GM19438 (cell line): ENCODE data around the gene SLC38A10.

ENCODE experiments used
- ATAC-seq: cut with Tn5 transposase; IDR thresholded peaks from one replicate; pipeline ENCODE4 v1.9.1; 2021; ENCODE audit warnings: low read depth; ENCODE audit not compliant: unreplicated experiment

SLC38A10 gene

DNA sequence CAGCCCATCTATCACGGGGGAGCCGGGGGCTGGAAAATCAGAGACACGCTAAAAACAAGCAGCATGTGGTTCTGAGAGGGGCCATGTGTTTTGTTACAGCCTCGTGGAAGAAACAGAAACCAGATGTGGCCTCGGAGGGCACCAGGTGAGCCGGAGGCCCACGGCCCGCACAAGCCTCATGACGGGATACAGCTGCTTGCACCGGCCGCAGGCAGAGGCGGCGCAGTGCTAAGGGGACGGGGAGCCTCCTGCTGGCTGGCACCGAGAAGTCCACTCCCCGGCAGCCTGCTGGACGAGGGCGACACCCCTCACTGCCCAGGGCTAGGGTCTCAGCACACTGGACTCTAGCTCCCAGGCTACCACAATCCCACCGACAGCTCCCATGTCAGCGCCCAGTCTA lies 36.8 kb downstream of the SLC38A10 start:
- ATAC-seq: no peak

DNA sequence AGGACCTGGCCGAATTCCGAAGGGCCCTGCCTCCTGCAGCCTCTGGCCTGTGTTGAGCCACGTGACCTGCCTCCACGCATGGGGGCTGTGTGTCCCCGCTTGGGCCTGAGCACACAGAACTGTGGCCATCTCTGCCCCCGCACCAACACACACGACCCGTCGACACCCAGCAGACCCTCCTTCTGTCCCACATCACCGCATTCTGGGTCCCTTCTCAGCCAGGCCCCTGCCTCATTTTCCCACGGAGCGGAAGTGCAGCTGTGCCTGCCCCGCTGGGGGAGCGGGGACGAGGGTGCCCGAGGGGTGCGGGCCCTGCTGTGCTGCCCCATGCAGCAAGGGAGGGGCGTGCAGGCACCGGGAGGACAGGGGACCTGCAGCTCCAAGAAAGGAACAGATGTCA lies 37.6 kb downstream of the SLC38A10 start:
- no peak for ATAC-seq

DNA sequence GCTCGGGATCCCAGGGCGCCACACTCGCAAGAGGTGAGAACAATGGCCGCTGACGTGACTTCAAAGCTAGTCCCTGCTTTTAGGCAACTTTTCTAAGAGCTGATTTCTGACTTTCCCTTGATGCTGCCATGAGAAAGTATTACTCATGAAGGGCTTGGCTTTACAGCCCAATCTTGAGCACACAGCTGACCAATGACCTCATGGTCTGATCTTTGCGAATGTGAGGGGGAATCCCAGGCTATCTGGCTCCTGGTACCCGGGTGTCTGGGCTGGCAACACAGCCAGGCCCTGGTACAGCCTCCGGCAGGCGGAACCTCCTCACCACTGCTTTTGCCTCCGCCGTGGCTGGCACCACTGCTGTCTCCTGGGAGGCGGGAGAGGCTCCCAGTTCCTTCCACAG lies 38.5 kb downstream of the SLC38A10 start:
- no peak for ATAC-seq

DNA sequence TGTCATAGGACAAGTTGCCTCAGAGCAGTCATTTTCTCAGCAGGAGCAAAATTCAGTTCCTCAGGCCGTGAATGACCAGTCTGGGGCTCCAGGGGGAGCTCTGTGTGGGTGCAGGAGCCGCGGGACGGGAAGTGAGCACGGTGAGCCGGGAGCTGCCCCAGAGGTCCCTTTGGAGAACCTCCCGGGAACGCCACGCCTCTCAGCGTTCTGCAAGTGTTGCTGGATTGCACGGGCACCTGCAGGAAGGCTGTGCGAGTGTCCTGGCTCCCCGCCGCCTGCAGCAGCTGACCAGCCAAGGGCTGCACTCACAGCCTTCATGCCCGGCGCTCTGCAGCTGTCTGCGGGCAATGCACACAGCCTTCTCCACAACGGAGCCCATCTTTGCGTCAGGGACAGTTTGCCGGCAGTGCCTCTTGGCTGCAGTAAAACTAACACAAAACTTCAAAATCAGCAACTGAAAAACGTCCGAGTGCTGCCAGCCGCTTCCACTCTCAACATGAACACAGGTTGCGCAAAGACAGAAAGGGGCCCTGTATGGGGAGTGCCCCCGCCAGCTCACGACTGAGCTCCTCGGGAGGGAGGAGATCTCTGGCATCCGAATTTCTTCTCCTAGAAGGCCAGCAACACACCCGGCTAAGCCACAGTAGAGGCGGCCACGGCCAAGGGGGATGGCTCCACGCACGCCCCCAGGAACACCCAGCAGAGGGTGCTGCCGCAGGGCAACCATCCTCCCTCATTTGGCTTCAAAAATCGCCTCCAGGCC lies 40.0 kb downstream of the SLC38A10 start:
- no peak for ATAC-seq

DNA sequence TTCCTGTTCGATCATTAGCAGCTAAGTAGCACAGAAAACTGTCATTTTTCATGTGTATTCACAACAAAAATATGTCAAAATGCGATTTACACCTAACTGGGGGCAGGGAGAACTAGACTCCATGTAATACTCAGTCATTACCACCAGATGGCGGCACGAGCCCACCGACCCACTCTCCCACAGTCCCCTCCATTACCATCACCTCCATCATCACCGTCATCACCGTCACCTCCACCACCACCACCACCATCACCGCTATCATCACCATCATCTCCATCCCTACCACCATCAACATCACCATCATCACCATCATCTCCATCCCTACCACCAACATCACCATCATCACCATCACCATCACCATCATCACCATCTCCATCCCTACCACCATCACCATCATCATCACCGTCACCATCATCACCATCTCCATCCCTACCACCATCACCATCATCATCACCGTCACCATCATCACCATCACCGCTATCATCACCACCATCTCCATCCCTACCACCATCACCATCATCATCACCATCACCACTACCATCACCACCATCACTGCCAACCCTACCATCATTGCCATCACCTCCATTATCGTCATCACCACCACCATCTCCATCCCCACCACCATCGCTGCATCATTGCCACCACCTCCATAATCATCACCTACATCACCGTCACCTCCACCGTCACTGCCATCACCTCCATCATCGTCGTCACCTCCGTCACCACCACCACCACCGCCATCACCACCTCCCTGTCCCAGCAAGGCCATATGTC lies 41.6 kb downstream of the SLC38A10 start:
- no peak for ATAC-seq

DNA sequence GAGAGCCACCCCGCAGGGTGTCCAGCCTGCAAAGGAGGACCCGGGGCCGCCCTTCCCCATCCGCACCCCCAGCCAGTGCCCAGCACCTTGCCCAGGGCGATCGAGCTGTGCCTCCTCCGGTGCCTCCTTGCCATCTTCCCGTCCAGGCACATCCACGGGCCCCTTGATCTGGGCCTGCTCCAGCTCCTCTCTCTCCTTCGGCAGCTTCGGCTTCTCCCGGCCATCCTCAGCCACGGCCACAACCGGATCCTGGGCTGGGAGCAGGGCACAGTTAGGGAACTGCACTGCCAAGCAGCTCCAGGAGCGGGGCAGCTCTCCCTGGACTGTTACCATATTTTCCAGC lies 42.1 kb downstream of the SLC38A10 start:
- ATAC-seq: no peak

DNA sequence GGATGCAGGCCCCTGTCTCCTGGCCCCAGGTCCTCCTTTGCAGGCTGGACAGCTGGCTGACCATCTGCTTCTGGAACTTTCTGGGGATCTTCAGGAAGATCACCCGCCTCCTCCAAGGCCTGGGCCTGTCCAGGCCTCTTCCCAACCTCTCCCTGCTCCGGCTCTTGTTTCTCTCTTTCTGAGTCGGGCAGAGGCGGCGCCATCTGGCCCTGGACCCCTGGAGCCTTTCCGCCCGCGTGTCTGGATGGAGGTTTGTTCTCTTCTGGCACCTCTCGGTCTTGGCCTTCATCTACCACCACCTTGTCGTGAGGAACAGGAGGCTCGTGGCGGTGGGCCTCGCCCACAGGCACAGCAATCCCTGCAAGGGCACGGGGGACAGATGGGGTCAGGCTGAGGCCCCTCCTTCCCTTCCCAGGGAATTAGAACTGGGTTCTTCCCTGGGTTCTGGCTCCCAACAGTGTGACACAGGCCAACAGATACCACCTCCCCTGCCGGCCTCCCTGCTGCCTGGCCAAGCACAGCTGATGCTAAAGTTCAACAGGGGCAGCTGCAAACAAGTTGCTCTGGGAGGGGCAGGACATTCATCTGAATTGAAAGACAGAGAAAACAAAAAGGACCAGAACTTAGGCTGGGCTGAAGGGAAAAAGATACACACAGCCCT lies 42.7 kb downstream of the SLC38A10 start:
- no peak for ATAC-seq

DNA sequence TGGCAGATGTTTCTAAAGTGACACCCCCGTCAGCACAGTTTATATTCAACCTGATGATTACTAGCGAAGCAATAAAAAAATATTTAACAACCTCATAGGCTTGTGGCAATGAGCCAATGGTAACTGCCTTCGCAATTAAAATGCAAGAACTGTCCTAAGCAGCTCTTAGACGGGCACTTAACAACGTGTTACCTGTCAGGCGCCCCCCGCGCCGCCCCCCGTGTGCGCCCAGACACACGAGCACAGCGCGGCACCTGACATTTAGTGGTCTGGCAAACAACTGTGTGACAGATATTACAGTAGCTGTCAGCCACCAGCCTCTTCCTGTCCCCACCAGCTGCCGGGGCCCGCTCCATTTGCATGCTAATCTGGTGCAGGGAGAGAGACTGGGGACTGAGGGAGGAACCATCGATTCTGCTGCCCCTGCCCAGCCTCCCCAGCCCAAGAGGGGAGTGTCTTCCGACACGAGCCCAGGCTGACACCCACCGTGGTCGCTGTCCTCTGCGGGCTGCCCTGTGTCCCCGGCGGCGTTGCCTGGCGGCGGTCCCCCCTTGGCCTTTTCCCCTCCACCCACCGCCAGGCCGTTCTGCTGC lies 43.3 kb downstream of the SLC38A10 start:
- ATAC-seq: no peak

DNA sequence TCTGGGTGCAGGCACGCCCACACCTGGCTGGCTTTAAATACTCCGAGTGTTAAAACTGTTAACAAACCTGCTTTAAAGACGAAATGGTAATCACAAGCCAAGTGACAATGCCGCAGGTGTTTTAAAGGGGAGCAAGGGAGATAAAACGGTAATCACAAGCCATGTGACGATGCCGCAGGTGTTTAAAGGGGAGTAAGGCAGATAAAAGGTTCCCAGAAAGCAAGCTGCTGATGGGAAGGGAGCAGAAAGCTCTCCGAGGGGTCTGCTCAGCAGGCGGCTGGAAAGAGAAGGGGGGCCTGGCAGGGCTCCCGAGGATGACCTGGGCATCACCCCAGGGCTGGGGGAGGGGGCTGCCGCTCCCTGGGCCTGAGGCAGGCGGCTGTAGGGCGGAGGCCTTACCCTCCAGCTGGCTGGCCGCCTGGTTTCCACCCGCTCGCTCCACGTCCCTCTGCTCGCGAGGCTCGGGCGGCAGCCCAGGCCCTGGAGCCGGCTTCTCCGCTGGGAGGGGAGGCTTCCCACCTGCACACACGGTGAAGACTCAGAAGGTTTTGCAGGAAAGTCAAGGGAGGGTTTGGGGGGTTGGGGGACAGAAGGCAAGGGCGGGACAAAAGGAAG lies 43.9 kb downstream of the SLC38A10 start:
- ATAC-seq: no peak

DNA sequence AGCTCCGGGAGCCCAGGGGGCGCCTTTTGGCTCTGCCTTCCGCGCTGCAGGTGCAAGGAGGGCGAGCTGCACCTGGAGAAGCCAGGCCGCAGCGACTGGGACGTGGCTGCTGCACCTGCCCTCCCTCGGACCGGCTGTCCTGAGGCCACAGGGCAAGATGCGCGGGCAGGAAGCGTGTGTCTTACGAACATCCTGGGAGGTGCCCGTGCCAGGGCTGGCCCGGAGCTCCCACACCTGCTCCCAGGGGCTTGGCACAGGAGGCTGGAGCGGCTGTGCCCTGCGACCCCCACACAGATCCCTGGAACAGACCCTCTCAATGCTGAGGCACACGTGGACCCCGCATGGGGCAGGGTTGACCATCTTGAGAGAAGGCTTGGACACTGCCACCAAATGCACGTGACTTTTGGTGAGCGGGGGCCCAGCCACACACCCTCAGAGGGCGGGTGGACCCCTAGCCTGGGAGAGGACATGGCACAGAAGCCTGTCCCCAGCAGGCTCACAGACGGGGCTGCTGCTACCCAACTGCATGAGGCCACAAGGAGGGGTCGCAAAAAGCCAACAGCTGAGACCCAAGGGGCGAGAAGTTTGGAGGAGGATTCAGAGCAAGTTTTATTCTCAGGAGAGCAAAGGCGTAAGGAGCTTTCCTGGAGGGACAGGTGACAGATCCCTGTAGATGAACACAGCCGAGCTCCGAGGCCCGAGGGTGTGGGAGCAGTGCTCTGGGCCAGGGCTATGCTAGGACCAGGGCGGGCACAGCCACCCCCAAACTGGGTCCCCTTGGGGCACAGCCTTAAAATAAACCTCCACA lies 44.6 kb downstream of the SLC38A10 start:
- ATAC-seq: no peak

DNA sequence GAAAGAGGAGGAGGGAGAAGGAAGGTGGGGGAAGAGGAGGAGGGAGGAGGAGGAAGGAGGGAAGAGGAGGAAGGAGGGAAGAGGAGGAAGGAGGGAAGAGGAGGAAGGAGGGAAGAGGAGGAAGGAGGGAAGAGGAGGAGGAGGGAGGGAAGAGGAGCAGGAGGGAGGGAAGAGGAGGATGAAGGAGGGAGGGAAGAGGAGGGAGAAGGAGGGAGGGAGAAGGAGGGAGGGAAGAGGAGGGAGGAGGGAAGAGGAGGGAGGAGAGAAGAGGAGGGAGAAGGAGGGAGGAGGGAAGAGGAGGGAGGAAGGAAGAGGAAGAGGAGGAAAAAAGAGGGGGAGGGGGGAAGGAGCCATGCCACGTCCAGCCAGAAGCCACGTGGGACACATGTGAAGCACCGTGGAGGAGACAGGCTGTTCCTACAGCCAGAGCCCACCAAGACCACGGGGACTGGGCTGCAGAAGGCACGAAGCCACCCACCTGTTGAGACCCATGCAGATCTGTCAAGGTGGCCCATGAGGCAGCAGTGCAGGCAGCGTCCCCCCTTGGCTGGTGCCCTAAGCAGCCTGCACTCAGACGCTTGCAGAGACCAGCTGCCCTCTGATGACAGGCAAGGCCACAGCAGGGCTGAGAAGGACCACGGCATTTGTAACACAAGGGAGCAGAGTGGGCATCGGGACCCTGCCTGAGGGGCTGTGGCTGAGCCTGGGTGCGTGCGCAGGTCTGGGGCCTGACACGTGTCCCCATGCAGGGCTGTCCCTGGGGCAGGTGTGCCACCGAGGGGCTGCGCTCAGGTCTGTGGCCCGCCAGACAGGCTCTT lies 45.7 kb downstream of the SLC38A10 start:
- ATAC-seq: no peak

DNA sequence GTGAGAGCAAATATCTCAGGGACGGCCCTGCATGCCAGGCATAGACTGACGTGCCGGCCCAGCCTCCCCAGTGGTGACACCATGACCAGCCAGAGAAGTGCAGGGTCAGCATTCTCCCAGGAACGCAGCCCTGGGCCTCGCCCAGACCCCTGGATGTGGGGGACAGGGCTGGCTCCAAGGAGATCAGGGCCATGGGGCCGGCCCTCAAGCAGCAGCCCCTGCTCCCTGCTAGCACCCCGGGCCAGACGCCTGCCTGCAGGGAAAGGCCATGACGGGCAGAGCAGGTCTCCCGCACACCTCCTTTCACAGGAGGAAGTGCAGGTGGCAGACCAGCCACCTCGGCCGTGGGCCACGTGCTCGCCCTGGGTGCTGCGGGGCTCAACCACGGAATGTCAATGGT lies 46.5 kb downstream of the SLC38A10 start:
- no peak for ATAC-seq

DNA sequence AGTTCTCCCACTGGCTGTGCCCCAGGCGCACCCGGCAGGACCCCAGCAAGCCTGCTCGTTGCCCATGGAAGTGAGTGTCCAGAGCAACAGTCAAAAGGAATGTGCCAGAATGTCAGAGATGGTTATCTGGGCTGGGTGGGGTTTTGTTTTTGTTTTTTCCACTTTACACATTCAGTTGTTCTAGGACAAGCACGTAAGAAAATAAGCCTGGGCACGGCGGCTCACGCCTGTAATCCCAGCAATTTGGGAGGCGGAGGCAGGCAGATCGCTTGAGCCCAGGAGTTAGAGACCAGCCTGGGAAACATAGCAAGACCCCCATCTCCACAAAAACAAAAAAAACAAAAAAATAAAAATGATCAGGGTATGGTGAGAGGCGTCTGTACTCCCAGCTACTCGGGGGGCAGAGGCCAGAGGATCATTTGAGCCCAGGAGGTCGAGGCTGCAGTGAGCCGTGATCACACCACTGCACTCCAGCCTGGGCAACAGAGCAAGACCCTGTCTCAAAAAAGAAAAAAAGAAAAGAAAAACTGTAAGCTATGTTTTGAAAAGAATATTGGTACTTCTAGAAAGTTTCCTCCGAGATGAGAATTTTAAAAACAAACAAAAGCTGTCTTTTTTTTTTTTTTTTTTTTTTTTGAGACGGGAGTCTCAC lies 47.6 kb downstream of the SLC38A10 start:
- no peak for ATAC-seq

DNA sequence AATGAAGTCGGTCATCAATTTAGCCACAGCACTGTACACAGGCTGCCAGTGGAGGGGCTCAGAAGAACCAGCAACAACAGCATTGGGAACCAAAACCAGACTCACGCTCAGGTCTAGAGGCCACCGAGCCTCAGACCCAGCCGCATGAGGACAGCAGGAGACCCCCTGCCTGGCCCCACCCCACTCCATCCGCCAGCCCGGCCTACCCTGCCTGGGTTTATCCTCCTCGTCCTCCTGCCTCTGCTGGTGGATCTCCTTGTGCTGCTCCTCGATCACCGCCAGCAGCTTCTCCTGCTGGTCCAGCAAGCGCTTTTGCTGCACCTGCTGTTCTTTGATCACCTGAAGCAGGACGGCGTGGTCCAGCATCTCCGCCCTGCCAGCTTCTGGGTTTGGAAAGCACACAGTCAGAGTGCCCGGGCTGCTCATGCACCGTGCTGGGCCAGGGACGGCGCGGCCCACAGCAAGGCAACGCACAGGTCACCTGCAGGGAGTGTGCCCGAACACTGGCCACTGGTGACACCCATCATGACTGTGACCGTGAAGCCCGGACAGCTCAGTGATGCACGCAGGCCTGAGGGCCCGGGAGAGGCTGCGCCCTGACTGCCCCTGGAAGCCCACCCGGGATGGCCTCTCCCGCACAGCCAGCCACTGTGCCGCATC lies 48.3 kb downstream of the SLC38A10 start:
- ATAC-seq: no peak

DNA sequence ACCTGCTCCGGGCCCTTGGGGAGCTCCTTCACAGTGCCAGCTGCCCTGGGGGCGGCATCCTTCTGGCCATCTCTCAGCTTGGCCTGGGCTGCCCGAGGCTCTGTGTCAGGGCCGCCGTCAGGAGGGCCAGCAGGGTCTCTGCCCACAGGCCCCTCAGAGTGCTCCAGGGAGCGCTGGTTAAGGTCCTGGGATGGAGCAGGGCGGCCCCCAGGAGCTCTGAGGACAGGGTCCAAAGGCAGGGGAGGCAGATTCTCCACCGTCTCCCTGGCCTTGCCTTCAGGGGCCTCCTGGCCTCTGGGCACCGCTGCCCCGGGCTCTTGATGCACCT lies 48.8 kb downstream of the SLC38A10 start:
- ATAC-seq: no peak

DNA sequence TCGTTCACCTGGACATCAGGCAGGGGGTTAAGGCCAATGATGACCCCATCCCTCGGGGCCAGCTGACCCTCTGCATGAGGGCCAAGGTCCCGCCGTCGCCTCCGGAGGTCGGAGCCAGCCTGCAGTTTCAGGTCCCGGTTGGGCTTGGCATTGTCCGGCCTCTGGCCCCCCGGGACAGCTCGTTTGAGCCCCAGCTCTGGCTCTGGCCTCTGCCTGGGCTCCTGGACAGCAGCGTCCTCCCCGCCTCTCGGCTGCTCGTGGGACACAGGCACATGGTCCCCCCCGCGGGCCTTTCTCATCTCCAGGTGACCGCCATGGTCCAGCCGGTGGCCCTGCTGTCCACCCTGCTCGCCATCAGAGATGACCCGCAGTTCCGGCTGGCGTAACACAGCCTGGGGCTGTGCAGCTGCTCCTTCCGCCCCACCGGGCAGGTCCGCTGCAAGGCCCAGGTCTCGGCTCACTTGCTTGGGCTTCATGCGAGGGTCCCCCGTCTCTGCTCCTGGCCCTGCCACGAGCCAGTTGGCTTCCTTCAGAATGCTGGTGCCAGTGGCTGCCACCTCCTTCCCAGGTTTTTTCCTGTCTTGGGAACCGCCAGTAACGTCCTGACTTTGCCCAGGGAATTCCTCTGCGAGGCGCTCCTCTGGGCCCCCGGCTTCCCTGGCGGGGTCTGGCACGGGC lies 49.3 kb downstream of the SLC38A10 start:
- no peak for ATAC-seq

DNA sequence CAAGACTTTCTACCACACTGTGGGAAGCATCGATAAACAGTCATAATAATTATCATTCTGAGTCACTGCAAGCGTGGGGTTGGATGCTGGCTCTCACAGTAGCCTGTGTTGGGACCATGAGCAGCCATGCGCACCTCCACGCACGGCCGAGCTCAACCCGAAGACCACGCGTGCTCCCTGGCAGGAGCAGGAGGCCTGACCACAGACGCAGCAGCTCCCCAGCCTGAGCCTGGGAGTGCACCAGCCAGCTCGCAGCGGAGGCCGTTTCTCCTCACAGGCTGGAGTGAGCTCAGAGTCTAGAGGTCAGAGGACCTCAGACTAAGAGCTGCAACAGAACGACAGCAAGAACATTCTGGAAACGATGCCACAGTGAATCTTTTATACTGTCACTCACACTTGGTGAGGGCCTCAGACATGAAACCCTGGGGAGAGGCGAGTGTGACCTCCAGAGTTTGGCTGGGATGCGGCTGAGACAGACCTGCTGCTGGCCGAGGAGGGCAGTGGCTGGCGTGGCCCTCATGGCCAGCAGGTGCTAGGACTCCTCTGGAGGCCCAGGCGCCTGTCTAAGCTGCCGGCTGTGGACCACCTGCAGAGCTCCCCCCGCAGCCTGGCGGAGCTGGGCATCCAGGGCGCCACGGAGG lies 50.0 kb downstream of the SLC38A10 start:
- ATAC-seq: no peak
